Fibroblast of the aortic adventitia (primary cell): ENCODE measurements around the gene VSTM4. TPM values are rescaled to one million over a fixed set of nuclear protein-coding genes. Genes with fewer than 3 reads are reported as not detected.

Experiments used
- DNase-seq: peaks from one replicate; pipeline ENCODE4 v3.0.0-alpha.2; 2010; ENCODE audit warnings: low read depth
- H3K4me3 ChIP-seq: 2 replicates; pipeline ENCODE4 v1.5.1; 2011; ENCODE audit warnings: low read depth, mild to moderate bottlenecking, control low read depth, low read length, moderate library complexity
- total RNA-seq: library from RNA; depleted of rRNA; stranded (reverse); fragments of >200 nt; gene quantifications from 2 replicates; pipeline ENCODE4 v1.2.3, GENCODE V29; 2012; ENCODE audit warnings: low replicate concordance
- TF ChIP-seq, protein P1 (sequence below): IDR thresholded peaks from 2 replicates; pipeline ENCODE4 v1.5.1; 2011; ENCODE audit warnings: mild to moderate bottlenecking, low read length, control low read depth, inconsistent platforms; ENCODE audit not compliant: insufficient read depth

VSTM4 gene
- total RNA-seq, 1 donor = 6.5 TPM

DNA sequence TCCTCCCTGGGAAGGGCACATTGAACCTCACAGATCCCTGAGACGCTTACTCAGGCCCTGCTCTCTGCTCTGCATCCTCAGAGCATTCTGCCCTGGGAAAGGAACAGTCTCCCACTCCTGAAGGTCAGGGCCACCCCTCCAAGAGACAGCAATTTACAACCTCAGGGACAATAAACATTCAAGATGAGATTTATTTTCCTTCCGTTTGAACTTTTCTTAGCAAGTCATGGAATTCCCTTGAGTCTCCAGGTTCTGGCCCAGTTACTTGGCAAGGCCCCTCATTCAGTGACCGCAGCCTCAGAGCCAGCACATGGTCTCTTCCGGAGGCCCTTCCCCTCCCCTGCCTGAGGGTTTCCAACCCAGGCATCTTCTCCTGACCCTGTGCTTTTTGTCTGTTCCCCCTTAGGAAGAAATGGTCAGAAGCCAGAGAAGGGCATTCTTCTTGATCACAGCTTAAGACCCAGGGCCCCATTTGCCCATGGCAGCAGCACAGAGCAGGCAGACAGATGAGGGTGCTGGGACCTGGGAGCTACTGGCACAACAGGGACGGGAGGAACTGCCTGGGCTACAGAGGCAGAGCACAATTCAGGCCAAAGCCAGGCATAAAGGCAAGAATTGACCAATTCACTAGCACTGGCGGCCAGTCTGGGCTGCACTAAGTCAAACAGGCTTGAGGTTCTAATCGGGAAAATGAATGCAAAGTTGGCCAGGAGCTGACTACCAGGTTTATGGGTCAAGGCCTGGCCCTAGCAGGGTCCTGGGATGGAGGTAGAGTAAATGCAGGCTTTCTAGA, 56.7 kb downstream of the VSTM4 start:
- DNase-seq = peak; percentile 53
- TF ChIP-seq, protein P1, sequence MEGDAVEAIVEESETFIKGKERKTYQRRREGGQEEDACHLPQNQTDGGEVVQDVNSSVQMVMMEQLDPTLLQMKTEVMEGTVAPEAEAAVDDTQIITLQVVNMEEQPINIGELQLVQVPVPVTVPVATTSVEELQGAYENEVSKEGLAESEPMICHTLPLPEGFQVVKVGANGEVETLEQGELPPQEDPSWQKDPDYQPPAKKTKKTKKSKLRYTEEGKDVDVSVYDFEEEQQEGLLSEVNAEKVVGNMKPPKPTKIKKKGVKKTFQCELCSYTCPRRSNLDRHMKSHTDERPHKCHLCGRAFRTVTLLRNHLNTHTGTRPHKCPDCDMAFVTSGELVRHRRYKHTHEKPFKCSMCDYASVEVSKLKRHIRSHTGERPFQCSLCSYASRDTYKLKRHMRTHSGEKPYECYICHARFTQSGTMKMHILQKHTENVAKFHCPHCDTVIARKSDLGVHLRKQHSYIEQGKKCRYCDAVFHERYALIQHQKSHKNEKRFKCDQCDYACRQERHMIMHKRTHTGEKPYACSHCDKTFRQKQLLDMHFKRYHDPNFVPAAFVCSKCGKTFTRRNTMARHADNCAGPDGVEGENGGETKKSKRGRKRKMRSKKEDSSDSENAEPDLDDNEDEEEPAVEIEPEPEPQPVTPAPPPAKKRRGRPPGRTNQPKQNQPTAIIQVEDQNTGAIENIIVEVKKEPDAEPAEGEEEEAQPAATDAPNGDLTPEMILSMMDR = no peak
- no peak overlapping the region for H3K4me3 ChIP-seq

DNA sequence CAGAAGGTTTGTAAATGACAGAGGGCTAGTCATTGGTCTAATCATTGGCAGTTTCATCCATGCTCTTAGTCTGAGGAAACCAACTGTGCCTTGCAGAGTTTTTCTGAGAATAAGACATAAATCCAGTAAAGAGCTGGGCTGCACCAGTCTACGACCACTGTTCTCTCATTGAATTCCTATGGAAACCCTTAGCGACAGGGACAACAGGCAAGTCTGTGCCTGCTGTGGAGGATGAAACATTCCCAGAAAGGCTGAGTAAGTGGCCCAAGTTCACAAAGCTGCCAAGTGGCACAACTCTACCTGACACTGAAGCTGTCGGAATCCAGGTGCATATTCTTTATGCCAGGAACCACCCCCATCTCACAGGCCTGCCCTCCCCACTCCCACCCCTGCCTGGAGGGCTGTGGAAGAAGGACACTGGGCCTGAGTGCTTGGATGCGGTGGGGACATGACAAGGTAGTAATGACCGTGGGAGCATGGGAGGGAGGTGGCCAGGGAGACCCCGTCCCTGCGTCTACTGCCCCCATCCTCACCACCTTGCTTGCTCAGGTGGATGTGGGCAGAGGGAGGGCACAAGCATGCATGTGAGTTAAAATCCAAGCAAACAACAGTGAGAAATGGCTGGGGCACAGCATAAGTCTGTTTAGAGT, 58.0 kb downstream of the VSTM4 start:
- TF ChIP-seq, protein P1 = no peak
- DNase-seq = no peak
- H3K4me3 ChIP-seq = no peak overlapping the region

DNA sequence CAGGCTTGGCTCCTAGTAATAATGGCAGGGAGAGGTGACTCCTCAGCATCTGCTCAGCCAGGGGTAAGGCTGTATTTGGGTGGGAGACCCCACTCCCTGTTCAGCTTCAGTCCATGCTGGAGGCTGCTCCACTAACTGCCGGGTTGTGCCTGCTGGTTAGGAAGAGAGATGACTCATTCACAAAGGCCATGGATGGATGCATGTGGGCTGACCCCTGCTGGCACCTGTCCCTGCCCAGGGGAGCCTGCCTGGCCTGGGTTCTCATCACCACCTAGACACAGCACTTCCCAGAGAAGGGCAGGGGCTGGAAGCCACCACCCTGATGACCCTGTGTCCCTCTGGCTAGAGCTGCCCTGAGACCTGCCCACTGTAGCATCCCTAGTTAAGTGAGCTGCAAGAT, 59.0 kb downstream of the VSTM4 start:
- DNase-seq = no peak
- H3K4me3 ChIP-seq = no peak overlapping the region
- TF ChIP-seq, protein P1 = no peak

DNA sequence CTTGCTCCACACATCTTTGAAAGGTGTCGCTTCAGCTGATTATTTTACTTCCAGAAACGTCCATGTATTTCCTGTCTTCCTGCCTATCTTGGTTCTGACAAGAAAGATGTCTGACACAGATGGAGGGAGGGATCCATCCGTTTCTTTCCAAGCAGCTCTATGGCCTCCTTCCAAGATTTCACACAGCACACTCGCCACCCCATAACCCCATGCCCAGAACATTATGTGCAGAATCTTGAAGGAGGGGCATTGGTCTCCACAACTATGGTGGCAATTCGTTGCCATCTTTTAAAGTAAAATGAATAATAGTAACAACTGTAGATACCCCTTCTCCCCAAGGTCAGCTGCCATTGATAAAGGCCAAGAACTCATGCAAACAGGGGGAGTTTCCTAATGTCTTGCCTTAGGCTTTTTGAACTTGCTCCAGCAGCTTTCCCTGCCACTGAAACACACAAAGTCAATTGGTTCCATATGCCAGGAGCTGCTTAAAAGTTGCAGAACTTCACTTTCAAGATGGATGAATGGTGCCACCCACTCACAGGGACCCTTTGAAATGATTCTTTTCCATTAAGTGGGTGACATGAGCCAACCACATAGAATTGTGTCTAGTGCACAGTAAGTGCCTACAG, 60.0 kb downstream of the VSTM4 start:
- TF ChIP-seq, protein P1 = no peak
- H3K4me3 ChIP-seq = no peak overlapping the region
- peak; percentile 22 for DNase-seq

DNA sequence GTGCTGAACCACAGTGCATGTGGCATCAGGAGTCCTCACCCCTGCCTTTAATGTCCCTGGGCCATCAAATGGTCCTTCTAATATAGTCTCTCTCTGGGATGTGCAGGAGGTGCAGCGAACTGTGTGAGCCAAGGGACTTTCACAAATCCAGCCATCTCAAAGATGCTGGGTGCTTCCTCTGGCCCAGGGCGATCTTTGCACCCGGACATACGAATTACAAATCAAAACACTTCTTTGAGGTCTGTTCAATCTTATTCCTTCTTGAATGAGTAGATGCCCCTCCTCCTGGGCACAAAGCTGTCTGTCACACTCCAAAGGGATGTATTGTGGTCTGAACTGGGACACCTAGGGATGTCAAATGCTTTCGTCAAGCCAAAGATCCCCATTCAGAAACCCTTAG, 60.6 kb downstream of the VSTM4 start:
- TF ChIP-seq, protein P1 = no peak
- no peak for DNase-seq
- H3K4me3 ChIP-seq = no peak overlapping the region

DNA sequence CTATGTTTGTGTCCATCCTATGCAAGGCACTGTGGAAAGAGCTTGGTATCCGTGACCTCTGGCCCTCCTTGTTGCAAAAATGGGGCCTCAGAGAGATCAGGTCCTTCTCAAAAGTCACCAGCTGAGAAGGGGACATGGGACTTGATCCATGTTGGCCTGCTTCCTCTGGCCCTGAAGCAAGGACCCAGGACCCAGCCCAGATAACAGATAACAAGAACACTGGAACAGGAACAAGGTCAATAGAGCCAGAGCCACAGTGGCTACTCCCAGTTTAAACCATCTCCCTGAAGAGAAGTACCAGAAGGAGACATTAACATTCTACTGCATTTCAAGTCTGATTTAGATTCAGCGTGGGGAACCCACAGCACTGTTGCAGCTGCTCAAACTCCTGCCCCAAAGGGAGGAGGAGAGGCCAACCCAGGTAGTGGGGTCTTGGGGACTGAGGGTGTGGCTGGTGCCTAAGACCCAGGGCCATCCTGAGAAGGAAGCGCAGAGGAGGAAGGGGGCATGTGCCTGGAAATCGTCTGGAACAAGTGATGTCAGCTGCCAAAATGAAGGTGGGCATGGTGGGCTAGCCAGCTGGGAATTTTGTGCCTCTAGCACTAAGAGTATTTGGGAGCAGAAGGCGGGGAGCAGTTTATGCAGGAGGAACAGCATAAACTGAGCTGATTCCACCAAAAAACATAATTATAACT, 61.2 kb downstream of the VSTM4 start:
- no peak overlapping the region for H3K4me3 ChIP-seq
- no peak for DNase-seq
- TF ChIP-seq, protein P1 = no peak
